ENCODE results near the gene SYNJ2.

Gene SYNJ2

GRCh38 chr6:158131926-158132325 is 150.3 kb downstream of the SYNJ2 start:
- peak; percentile 18 for DNase-seq (ENCODE audit: low spot score)

- DNase-seq (ENCODE audit: low spot score) = no peak
Measured at GRCh38 chr6:158142789-158143188, 161.1 kb downstream of the SYNJ2 start.

- no peak for DNase-seq (ENCODE audit: low spot score)
Measured at GRCh38 chr6:158143700-158144099, 162.0 kb downstream of the SYNJ2 start.

All from hematopoietic multipotent progenitor cell treated with erythropoietin and hydrocortisone succinate and interleukin-3 and kit ligand, for 15 days (in vitro differentiated cells).